Calu3 (cell line): ENCODE data around the gene BRAT1. TPM values are rescaled to one million over a fixed set of nuclear protein-coding genes. Genes with fewer than 3 reads are reported as not detected.
A peak's percentile ranks its signal among the peaks of the same experiment; 100 is the strongest.
"Not testable (repeated sequence)": the region's sequence is repeated elsewhere in the genome, so short reads cannot be mapped to it uniquely, and the experiment has no call there.

Experiments
- BruUV-seq: library from RNA; stranded (reverse); fragments of 400-500 nt; replicated peaks from 2 replicates; lab custom pipeline; 2021; lab: Mats Ljungman, UMichigan
- CTCF ChIA-PET: fragments of 300-600 bp; sonication (Branson Sonifier 250); formaldehyde crosslinking; loops from one replicate; lab custom pipeline; 2022; ENCODE audit warnings: antibody characterized with exemption; lab: Charles Lee
- DNase-seq: peaks from one replicate; pipeline ENCODE4 v3.0.0; 2022
- H3K27ac Mint-ChIP-seq: one replicate; pipeline ENCODE4 v1.8.0; 2022; ENCODE audit warnings: mixed read lengths; ENCODE audit not compliant: unreplicated experiment
- H3K27me3 Mint-ChIP-seq: one replicate; pipeline ENCODE4 v1.8.0; 2022; ENCODE audit warnings: mixed read lengths; ENCODE audit not compliant: unreplicated experiment
- H3K36me3 Mint-ChIP-seq: one replicate; pipeline ENCODE4 v1.8.0; 2022; ENCODE audit warnings: mild to moderate bottlenecking, moderate library complexity, mixed read lengths; ENCODE audit not compliant: insufficient read depth, unreplicated experiment
- H3K4me1 Mint-ChIP-seq: one replicate; pipeline ENCODE4 v1.8.0; 2022; ENCODE audit warnings: mild to moderate bottlenecking, low read depth, mixed read lengths; ENCODE audit not compliant: unreplicated experiment
- H3K4me3 Mint-ChIP-seq: one replicate; pipeline ENCODE4 v1.8.0; 2022; ENCODE audit warnings: mild to moderate bottlenecking, low read depth, moderate library complexity, mixed read lengths; ENCODE audit not compliant: unreplicated experiment
- H3K9me3 Mint-ChIP-seq: one replicate; pipeline ENCODE4 v1.8.0; 2022; ENCODE audit warnings: low read depth, mixed read lengths; ENCODE audit not compliant: unreplicated experiment
- CTCF ChIP-seq: fragments of 200-600 bp; IDR thresholded peaks from one replicate; pipeline ENCODE4 v1.8.0; 2022; ENCODE audit warnings: antibody characterized with exemption; ENCODE audit not compliant: unreplicated experiment
- intact Hi-C: fragments of 100-400 bp; cut with micrococcal nuclease; formaldehyde crosslinking; loops from one replicate; pipeline ENCODE4 v1.10.0; 2022; ENCODE audit not compliant: unreplicated experiment
- total RNA-seq: library from RNA; stranded (reverse); gene quantifications from 2 replicates; pipeline ENCODE4 v1.2.3, GENCODE V29; 2022

Gene BRAT1
- total RNA-seq, 1 experiment from 2014 or later, result 59.6 TPM

GRCh38 chr7:2567679-2568278 is 12.5 kb upstream of the BRAT1 start:
- CTCF ChIA-PET, result interaction anchor here (0.6 to 1.9 kb wide), 2 partner anchors 113 to 1803 kb away, joined by 3 to 5 read pairs; no protein-coding TSS in a partner anchor
- peaks cover 64% of the 10 kb centered on the region for H3K36me3 Mint-ChIP-seq
- no TSS peak for BruUV-seq
- no peaks in the 10 kb centered on the region for H3K9me3 Mint-ChIP-seq
- H3K4me1 Mint-ChIP-seq, result peaks cover 65% of the 10 kb centered on the region
- no peak overlapping the region for H3K4me3 Mint-ChIP-seq
- H3K27me3 Mint-ChIP-seq, result no peaks in the 10 kb centered on the region
- peak; percentile 33 for TF ChIP-seq CTCF
- intact Hi-C loops, result loop anchor here (10.0 kb wide), 1 partner anchor 117 kb away; the partner anchor contains the start of gene AMZ1
- H3K27ac Mint-ChIP-seq, result no peak overlapping the region
- peak; percentile 30 for DNase-seq

GRCh38 chr7:2566890-2567678 is 11.8 kb upstream of the BRAT1 start:
- intact Hi-C loops, result loop anchor here (10.0 kb wide), 1 partner anchor 118 kb away; the partner anchor contains the start of gene AMZ1
- no peaks in the 10 kb centered on the region for H3K9me3 Mint-ChIP-seq
- peaks cover 65% of the 10 kb centered on the region for H3K4me1 Mint-ChIP-seq
- no peak overlapping the region for H3K4me3 Mint-ChIP-seq
- TF ChIP-seq CTCF, result no peak
- no TSS peak for BruUV-seq
- H3K36me3 Mint-ChIP-seq, result peaks cover 63% of the 10 kb centered on the region
- CTCF ChIA-PET, result interaction anchor here (0.5 to 1.9 kb wide), 3 partner anchors 114 to 1804 kb away, joined by 3 to 5 read pairs (median 3); no protein-coding TSS in a partner anchor
- H3K27ac Mint-ChIP-seq, result no peak overlapping the region
- H3K27me3 Mint-ChIP-seq, result no peaks in the 10 kb centered on the region
- DNase-seq, result no peak

- Mint-ChIP-seq H3K4me1 (peaks cover 65% of the 10 kb centered on the region), H3K27ac (no peak overlapping the region), H3K9me3 (no peaks in the 10 kb centered on the region), H3K27me3 (no peaks in the 10 kb centered on the region), H3K4me3 (no peak overlapping the region), H3K36me3 (peaks cover 56% of the 10 kb centered on the region)
- CTCF ChIA-PET, result interaction anchor here (0.5 to 1.9 kb wide), 3 partner anchors 115 to 247 kb away, joined by 3 to 6 read pairs (median 5); no protein-coding TSS in a partner anchor
- DNase-seq, result no peak
- TF ChIP-seq CTCF, result no peak
- no TSS peak for BruUV-seq
- intact Hi-C loops, result loop anchor here (10.0 kb wide), 1 partner anchor 118 kb away; the partner anchor contains the start of gene AMZ1
These were observed 11.1 kb upstream of the BRAT1 start for GRCh38 chr7:2566348-2566889.

- Mint-ChIP-seq H3K27me3 (no peaks in the 10 kb centered on the region), H3K9me3 (no peaks in the 10 kb centered on the region), H3K27ac (peak overlapping the region; percentile 50), H3K4me1 (peaks cover 56% of the 10 kb centered on the region), H3K4me3 (peak overlapping the region; percentile 53), H3K36me3 (peaks cover 49% of the 10 kb centered on the region)
- intact Hi-C loops, result loop anchor here (10.0 kb wide), 1 partner anchor 120 kb away; the partner anchor contains the start of gene AMZ1
- DNase-seq, result peak; percentile 50
- CTCF ChIA-PET, result no interaction called here
- BruUV-seq, result no TSS peak
- no peak for TF ChIP-seq CTCF
These were observed 9.7 kb upstream of the BRAT1 start for GRCh38 chr7:2564970-2565540.

GRCh38 chr7:2563955-2564354 is 8.6 kb upstream of the BRAT1 start:
- not testable (repeated sequence) for H3K4me3 Mint-ChIP-seq, H3K9me3 Mint-ChIP-seq, BruUV-seq, DNase-seq, H3K27me3 Mint-ChIP-seq
- Mint-ChIP-seq H3K4me1 (peaks cover 50% of the 10 kb centered on the region), H3K27ac (peak overlapping the region; percentile 50), H3K36me3 (peaks cover 51% of the 10 kb centered on the region)
- CTCF ChIA-PET, result interaction anchor here (0.7 kb wide), 1 partner anchor 8 kb away, joined by 5 read pairs; no protein-coding TSS in a partner anchor
- intact Hi-C loops, result loop anchor here (10.0 kb wide), 1 partner anchor 121 kb away; the partner anchor contains the start of gene AMZ1
